Lung (tissue), 12 donors: ENCODE results near the gene FAM227B. TPM values are rescaled to one million over a fixed set of nuclear protein-coding genes. Genes with fewer than 3 reads are reported as not detected.

Source experiments
- ATAC-seq: fragments of 200-7000 bp; cut with Tn5 transposase; one replicate; pipeline ENCODE4 v1.9.1; 2020; ENCODE audit warnings: moderate number of reproducible peaks; ENCODE audit not compliant: insufficient read depth, low FRiP score
- DNase-seq, 3 donors: peaks; one replicate each; pipeline ENCODE4 v3.0.0-alpha.2; 2013 to 2017
- H3K27ac ChIP-seq, 2 donors: one replicate each; pipeline ENCODE4 v1.5.1; 2013; ENCODE audit warnings: mild to moderate bottlenecking in 2 of 2, moderate library complexity in 2 of 2, control low read depth in 1 of 2, inconsistent platforms in 1 of 2, low read depth in 1 of 2, low read length in 1 of 2
- H3K27me3 ChIP-seq, 3 donors: one replicate each; pipeline ENCODE4 v1.5.1; 2013; ENCODE audit warnings: low read length in 2 of 3; ENCODE audit not compliant: control insufficient read depth in 3 of 3, insufficient read depth in 3 of 3
- H3K36me3 ChIP-seq, 4 donors: one replicate each; pipeline ENCODE4 v1.5.1; 2013; ENCODE audit warnings: low read length in 4 of 4, mild to moderate bottlenecking in 1 of 4, moderate library complexity in 1 of 4; ENCODE audit not compliant: control insufficient read depth in 4 of 4, insufficient read depth in 4 of 4
- H3K4me1 ChIP-seq, 5 donors: one replicate each; pipeline ENCODE4 v1.5.1; 2013; ENCODE audit warnings: low read length in 5 of 5, mild to moderate bottlenecking in 2 of 5, moderate library complexity in 1 of 5; ENCODE audit not compliant: control insufficient read depth in 5 of 5, insufficient read depth in 5 of 5
- H3K4me3 ChIP-seq: one replicate; pipeline ENCODE4 v1.5.1; 2013; ENCODE audit warnings: mild to moderate bottlenecking, control low read depth, moderate library complexity
- H3K9ac ChIP-seq, 2 donors: one replicate each; pipeline ENCODE4 v1.5.1; 2013; ENCODE audit warnings: low read length in 2 of 2, control low read depth in 1 of 2; ENCODE audit not compliant: insufficient read depth in 1 of 2
- H3K9me3 ChIP-seq, 4 donors: one replicate each; pipeline ENCODE4 v1.5.1; 2013; ENCODE audit warnings: low read length in 3 of 4, mild to moderate bottlenecking in 1 of 4, moderate library complexity in 1 of 4; ENCODE audit not compliant: control insufficient read depth in 4 of 4, insufficient read depth in 3 of 4
- WGBS, 2 donors: extraction: QIAGEN DNeasy Blood & Tissue Kit; methylation state at CpG; one replicate each; pipeline ENCODE4 v1.1.7; 2013; 5-methylcytosine and 5-hydroxymethylcytosine counted together
- polyA plus RNA-seq, 2 donors: library from polyadenylated mRNA; stranded (reverse); fragments of 200-250 nt; gene quantifications; one replicate each; pipeline ENCODE4 v1.2.1, GENCODE V29; 2013
- total RNA-seq, 2 donors: library from RNA; depleted of rRNA in 1 of 2; stranded (reverse); fragments of >200 nt in 1 of 2; gene quantifications; one replicate each; pipeline ENCODE4 v1.2.1, GENCODE V29; 2014 to 2021
- TF ChIP-seq, protein P1 (sequence below): IDR thresholded peaks from 2 replicates; pipeline ENCODE4 v1.5.1; 2012; ENCODE audit warnings: mild to moderate bottlenecking; ENCODE audit errors: control extremely low read depth, extremely low read depth
- donor health status: control.
- donor health status: control.
- donor health status: Bipolar disorder and iron deficiency.
- donor health status: healthy.
- donor health status: DM: yes; HTN: yes; CAD: no.

FAM227B gene
- total and polyA plus RNA-seq, 4 donors, result 2.2 to 14.5 (median 4.7) TPM

- Histone ChIP-seq H3K36me3 (no peaks in the 10 kb centered on the region), H3K9me3 (no peaks in the 10 kb centered on the region), H3K9ac (no peak overlapping the region), H3K27me3 (no peaks in the 10 kb centered on the region), H3K4me1 (peaks cover 0 to 12% (median 0%) of the 10 kb centered on the region in 5 donors), H3K27ac (no peak overlapping the region), H3K4me3 (no peak overlapping the region)
- TF ChIP-seq, protein P1, sequence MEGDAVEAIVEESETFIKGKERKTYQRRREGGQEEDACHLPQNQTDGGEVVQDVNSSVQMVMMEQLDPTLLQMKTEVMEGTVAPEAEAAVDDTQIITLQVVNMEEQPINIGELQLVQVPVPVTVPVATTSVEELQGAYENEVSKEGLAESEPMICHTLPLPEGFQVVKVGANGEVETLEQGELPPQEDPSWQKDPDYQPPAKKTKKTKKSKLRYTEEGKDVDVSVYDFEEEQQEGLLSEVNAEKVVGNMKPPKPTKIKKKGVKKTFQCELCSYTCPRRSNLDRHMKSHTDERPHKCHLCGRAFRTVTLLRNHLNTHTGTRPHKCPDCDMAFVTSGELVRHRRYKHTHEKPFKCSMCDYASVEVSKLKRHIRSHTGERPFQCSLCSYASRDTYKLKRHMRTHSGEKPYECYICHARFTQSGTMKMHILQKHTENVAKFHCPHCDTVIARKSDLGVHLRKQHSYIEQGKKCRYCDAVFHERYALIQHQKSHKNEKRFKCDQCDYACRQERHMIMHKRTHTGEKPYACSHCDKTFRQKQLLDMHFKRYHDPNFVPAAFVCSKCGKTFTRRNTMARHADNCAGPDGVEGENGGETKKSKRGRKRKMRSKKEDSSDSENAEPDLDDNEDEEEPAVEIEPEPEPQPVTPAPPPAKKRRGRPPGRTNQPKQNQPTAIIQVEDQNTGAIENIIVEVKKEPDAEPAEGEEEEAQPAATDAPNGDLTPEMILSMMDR, result no peak
- WGBS, 2 donors, result 88 to 94% methylated on average over 3 of the region's 3 CpGs
- ATAC-seq (no peak), DNase-seq (no peak)
These were observed 156.1 kb downstream of the FAM227B start for GRCh38 chr15:49464522-49464921.

DNA sequence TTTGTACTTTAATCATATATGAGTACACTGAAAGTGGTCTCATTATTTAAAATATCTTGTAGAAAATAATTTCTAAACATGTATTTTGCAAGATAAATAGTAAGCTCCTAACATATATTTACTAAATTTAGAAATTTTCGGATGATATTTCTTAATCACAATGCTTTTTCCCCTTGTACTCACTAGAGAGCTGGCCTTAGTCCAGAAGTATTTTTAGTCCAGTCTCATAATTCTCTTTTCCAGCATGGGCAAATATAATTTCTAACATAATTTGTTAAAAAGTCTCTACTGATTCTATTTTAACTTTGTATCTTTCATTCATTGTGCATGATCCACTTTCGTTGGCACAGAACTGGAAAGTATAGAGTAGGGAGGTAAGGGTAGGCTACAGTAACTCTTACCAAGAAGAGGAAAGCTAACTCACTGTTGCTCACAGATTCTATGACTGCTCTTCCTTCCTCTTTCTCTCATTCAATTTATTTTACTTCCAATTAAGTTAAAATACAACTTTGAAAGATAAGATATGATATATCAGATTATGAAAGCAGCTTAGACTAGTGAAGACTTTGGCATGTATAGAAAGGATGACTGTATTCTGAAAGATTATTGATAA is 158.3 kb downstream of the FAM227B start:
- Histone ChIP-seq H3K9me3 (no peaks in the 10 kb centered on the region), H3K4me1 (peaks cover 0 to 12% (median 0%) of the 10 kb centered on the region in 5 donors), H3K9ac (no peak overlapping the region), H3K27ac (no peak overlapping the region), H3K4me3 (no peak overlapping the region), H3K27me3 (no peaks in the 10 kb centered on the region), H3K36me3 (no peaks in the 10 kb centered on the region)
- peak in 1 of 3 donors; percentile 80 for DNase-seq
- TF ChIP-seq, protein P1, result no peak
- ATAC-seq, result no peak
- WGBS, 2 donors, result 27 to 37% methylated on average over 2 of the region's 2 CpGs

- H3K4me3 ChIP-seq, result no peak overlapping the region
- WGBS, 2 donors, result 78 to 81% methylated on average over 2 of the region's 2 CpGs
- TF ChIP-seq, protein P1, result no peak
- H3K36me3 ChIP-seq, result no peaks in the 10 kb centered on the region
- DNase-seq, result no peak
- ATAC-seq, result no peak
- peaks cover 0 to 20% (median 0%) of the 10 kb centered on the region in 5 donors for H3K4me1 ChIP-seq
- no peak overlapping the region for H3K9ac ChIP-seq
- peak overlapping the region in 1 of 2 donors; percentile 60 for H3K27ac ChIP-seq
- H3K9me3 ChIP-seq, result no peaks in the 10 kb centered on the region
- H3K27me3 ChIP-seq, result no peaks in the 10 kb centered on the region
These were observed 160.1 kb downstream of the FAM227B start for GRCh38 chr15:49460411-49460941.
